CD14-positive monocyte (primary cell): ENCODE measurements around the gene PCP4. TPM values are rescaled to one million over a fixed set of nuclear protein-coding genes. Genes with fewer than 3 reads are reported as not detected.

Source experiments
- DNase-seq, 3 donors: peaks; one replicate each; pipeline ENCODE4 v3.0.0-alpha.2; 2011 to 2022
- H2AFZ ChIP-seq: 2 replicates; pipeline ENCODE4 v1.6.0; 2012; ENCODE audit warnings: mild to moderate bottlenecking, low read depth, low read length, inconsistent platforms; ENCODE audit not compliant: insufficient read depth, poor library complexity, severe bottlenecking
- H3K27ac ChIP-seq, 2 donors: 1 replicate in 1 of 2; 2 replicates in 1 of 2; pipeline ENCODE4 v1.5.1; 2012 to 2013; ENCODE audit warnings: low read length in 2 of 2, control low read depth in 1 of 2, inconsistent platforms in 1 of 2, low read depth in 1 of 2, mild to moderate bottlenecking in 1 of 2
- H3K27me3 ChIP-seq, 2 donors: one replicate each; pipeline versions ENCODE4 v1.6.0 to v1.6.1; 2011 to 2013; ENCODE audit warnings: low read length in 2 of 2; ENCODE audit not compliant: control insufficient read depth in 2 of 2, insufficient read depth in 2 of 2
- H3K36me3 ChIP-seq, 2 donors: replicated peaks in 1 of 2; 1 replicate in 1 of 2; 2 replicates in 1 of 2; pipeline versions ENCODE4 v1.5.1 to v1.6.1; 2012 to 2013; ENCODE audit warnings: low read length in 2 of 2, control low read depth in 1 of 2, inconsistent platforms in 1 of 2, mild to moderate bottlenecking in 1 of 2; ENCODE audit not compliant: insufficient read depth in 2 of 2, control insufficient read depth in 1 of 2
- H3K4me1 ChIP-seq, 2 donors: 1 replicate in 1 of 2; 2 replicates in 1 of 2; pipeline versions ENCODE4 v1.5.1 to v1.6.1; 2012 to 2013; ENCODE audit warnings: low read length in 2 of 2, control low read depth in 1 of 2, inconsistent platforms in 1 of 2, mild to moderate bottlenecking in 1 of 2, moderate library complexity in 1 of 2; ENCODE audit not compliant: insufficient read depth in 2 of 2, control insufficient read depth in 1 of 2
- H3K4me2 ChIP-seq: replicated peaks from 2 replicates; pipeline ENCODE3; 2012; ENCODE audit warnings: low read length, moderate library complexity, mild to moderate bottlenecking; ENCODE audit not compliant: poor library complexity, severe bottlenecking; ENCODE audit errors: extremely low read depth
- H3K4me3 ChIP-seq, 3 experiments: fragments of 200-600 bp in 1 of 3; sonication (generic) in 1 of 3; replicated peaks in 1 of 3; 1 replicate in 2 of 3; 2 replicates in 1 of 3; pipeline ENCODE4 v1.5.1; 2011 to 2013; ENCODE audit warnings: low read length in 3 of 3, mild to moderate bottlenecking in 3 of 3, control low read depth in 2 of 3, low read depth in 2 of 3, inconsistent platforms in 1 of 3, moderate library complexity in 1 of 3
- H3K79me2 ChIP-seq: 2 replicates; pipeline ENCODE4 v1.6.0; 2012; ENCODE audit warnings: mild to moderate bottlenecking, control low read depth, inconsistent platforms, low read length, moderate library complexity; ENCODE audit not compliant: insufficient read depth
- H3K9ac ChIP-seq: 2 replicates; pipeline ENCODE4 v1.6.0; 2017; ENCODE audit warnings: low read length, mild to moderate bottlenecking; ENCODE audit not compliant: insufficient read depth, poor library complexity, severe bottlenecking
- H3K9me3 ChIP-seq, 2 donors: replicated peaks in 1 of 2; 1 replicate in 1 of 2; 2 replicates in 1 of 2; pipeline versions ENCODE4 v1.5.1 to v1.6.1; 2012 to 2013; ENCODE audit warnings: low read length in 2 of 2, control low read depth in 1 of 2; ENCODE audit not compliant: control insufficient read depth in 1 of 2, insufficient read depth in 1 of 2
- H4K20me1 ChIP-seq: 2 replicates; pipeline ENCODE4 v1.6.0; 2012; ENCODE audit warnings: mild to moderate bottlenecking, low read length, control low read depth, moderate library complexity; ENCODE audit not compliant: insufficient read depth
- H3K27ac Mint-ChIP-seq, 7 donors: one replicate each; pipeline ENCODE4 v1.8.0; 2020; ENCODE audit warnings: mild to moderate bottlenecking in 7 of 7, mixed read lengths in 7 of 7, moderate library complexity in 6 of 7, inconsistent platforms in 2 of 7
- H3K27me3 Mint-ChIP-seq, 3 donors: one replicate each; pipeline ENCODE4 v1.8.0; 2021 to 2022; ENCODE audit warnings: low read depth in 3 of 3, mild to moderate bottlenecking in 3 of 3, mixed read lengths in 3 of 3, moderate library complexity in 3 of 3, inconsistent platforms in 1 of 3
- H3K36me3 Mint-ChIP-seq, 2 donors: one replicate each; pipeline ENCODE4 v1.8.0; 2020; ENCODE audit warnings: mixed read lengths in 2 of 2, inconsistent platforms in 1 of 2, mild to moderate bottlenecking in 1 of 2
- H3K4me1 Mint-ChIP-seq: one replicate; pipeline ENCODE4 v1.8.0; 2020; ENCODE audit warnings: mild to moderate bottlenecking, mixed read lengths
- H3K4me3 Mint-ChIP-seq, 2 donors: one replicate each; pipeline ENCODE4 v1.8.0; 2020; ENCODE audit warnings: mild to moderate bottlenecking in 2 of 2, mixed read lengths in 2 of 2, moderate library complexity in 1 of 2
- H3K9me3 Mint-ChIP-seq, 7 donors: one replicate each; pipeline ENCODE4 v1.8.0; 2020 to 2022; ENCODE audit warnings: mixed read lengths in 7 of 7, mild to moderate bottlenecking in 6 of 7, moderate library complexity in 6 of 7, inconsistent platforms in 2 of 7
- WGBS: methylation state at CpG from one replicate; pipeline ENCODE4 v1.1.5; 2013; ENCODE audit warnings: missing lambda C conversion rate; ENCODE audit not compliant: insufficient coverage; 5-methylcytosine and 5-hydroxymethylcytosine counted together
- intact Hi-C, 2 donors: fragments of 100-400 bp; cut with micrococcal nuclease; formaldehyde crosslinking; loops; one replicate each; pipeline versions ENCODE4 v1.15.0 to v1.15.1; 2023
- polyA plus RNA-seq, 3 donors: library from polyadenylated mRNA; depleted of rRNA in 1 of 3; unstranded in 2 of 3; stranded (reverse) in 1 of 3; fragments of 300-500 nt in 2 of 3; fragments of >200 nt in 1 of 3; fragmentation: Illumina TruSeq in 2 of 3; gene quantifications; 1 replicate in 2 of 3; 2 replicates in 1 of 3; pipeline ENCODE4 v1.2.3, GENCODE V29; 2012 to 2021
- TF ChIP-seq, protein P1 (sequence below): fragments of 200-600 bp; IDR thresholded peaks from one replicate; pipeline ENCODE4 v1.8.0; 2022; ENCODE audit warnings: antibody characterized with exemption, mild to moderate bottlenecking

Gene PCP4
- polyA plus RNA-seq, 3 donors = not detected

DNA sequence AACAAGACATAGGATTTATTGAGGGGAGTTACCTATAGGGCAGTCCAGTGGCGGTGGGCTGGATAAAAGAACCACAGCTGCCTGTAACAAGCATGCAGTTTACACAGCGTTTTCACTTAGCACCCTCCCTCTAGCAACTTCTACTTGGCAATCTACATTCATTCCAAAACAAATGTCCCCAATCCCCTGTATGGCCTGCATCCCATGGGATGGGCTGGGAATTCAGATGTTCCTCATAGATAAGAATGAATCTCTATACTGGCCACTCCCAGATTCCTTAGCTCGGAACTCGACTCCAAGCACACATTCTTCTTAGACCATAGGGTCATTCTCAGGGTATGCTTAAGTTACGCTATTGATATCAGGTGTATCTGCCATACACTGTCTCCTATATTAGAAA is 33.3 kb downstream of the PCP4 start:
- Histone ChIP-seq H3K79me2 (no peaks in the 10 kb centered on the region), H4K20me1 (no peaks in the 10 kb centered on the region), H3K4me1 (no peaks in the 10 kb centered on the region), H3K4me2 (no peak overlapping the region), H3K9me3 (no peaks in the 10 kb centered on the region), H3K36me3 (no peaks in the 10 kb centered on the region), H2AFZ (no peak overlapping the region), H3K27ac (no peak overlapping the region), H3K27me3 (no peaks in the 10 kb centered on the region), H3K9ac (no peak overlapping the region), H3K4me3 (no peak overlapping the region)
- no peak for DNase-seq
- Mint-ChIP-seq H3K9me3 (peaks cover 0 to 2% (median 0%) of the 10 kb centered on the region in 7 donors), H3K27ac (no peak overlapping the region), H3K27me3 (peaks cover 0 to 3% (median 2%) of the 10 kb centered on the region in 3 donors), H3K4me1 (no peaks in the 10 kb centered on the region), H3K36me3 (no peaks in the 10 kb centered on the region), H3K4me3 (no peak overlapping the region)
- WGBS = 100% methylated on average over 1 of the region's 5 CpGs
- TF ChIP-seq, protein P1, sequence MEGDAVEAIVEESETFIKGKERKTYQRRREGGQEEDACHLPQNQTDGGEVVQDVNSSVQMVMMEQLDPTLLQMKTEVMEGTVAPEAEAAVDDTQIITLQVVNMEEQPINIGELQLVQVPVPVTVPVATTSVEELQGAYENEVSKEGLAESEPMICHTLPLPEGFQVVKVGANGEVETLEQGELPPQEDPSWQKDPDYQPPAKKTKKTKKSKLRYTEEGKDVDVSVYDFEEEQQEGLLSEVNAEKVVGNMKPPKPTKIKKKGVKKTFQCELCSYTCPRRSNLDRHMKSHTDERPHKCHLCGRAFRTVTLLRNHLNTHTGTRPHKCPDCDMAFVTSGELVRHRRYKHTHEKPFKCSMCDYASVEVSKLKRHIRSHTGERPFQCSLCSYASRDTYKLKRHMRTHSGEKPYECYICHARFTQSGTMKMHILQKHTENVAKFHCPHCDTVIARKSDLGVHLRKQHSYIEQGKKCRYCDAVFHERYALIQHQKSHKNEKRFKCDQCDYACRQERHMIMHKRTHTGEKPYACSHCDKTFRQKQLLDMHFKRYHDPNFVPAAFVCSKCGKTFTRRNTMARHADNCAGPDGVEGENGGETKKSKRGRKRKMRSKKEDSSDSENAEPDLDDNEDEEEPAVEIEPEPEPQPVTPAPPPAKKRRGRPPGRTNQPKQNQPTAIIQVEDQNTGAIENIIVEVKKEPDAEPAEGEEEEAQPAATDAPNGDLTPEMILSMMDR = no peak
- intact Hi-C loops = no loop called here

DNA sequence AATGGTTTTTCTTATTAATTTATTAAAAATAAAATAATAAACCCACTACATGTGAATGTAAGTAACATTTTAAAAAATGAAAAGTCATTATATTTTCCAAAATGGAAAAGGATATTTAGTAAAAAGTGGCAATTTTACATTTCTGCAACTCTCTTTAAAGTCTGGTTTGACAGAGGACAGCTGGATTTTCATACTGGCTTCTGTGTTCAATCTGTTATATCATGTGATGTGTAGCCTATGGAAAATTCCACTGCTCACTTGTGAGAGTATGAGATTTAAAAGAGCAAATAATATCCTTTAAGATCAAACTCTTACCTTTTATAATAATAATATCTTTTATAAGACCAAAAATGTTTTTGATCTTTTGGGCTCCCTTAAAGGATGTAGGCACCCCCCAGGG is 33.7 kb downstream of the PCP4 start:
- no peaks in the 10 kb centered on the region for H3K36me3 Mint-ChIP-seq
- TF ChIP-seq, protein P1 = no peak
- no peak overlapping the region for H3K4me3 Mint-ChIP-seq

More for the DNA sequence above, 33.7 kb downstream of the PCP4 start:
- no peaks in the 10 kb centered on the region for H3K79me2 ChIP-seq
- no peak overlapping the region for H3K4me2 ChIP-seq
- no peak overlapping the region for H2AFZ ChIP-seq
- H3K36me3 ChIP-seq = no peaks in the 10 kb centered on the region
- no peaks in the 10 kb centered on the region for H4K20me1 ChIP-seq
- H3K4me1 Mint-ChIP-seq = no peaks in the 10 kb centered on the region
- intact Hi-C loops = no loop called here
- no peaks in the 10 kb centered on the region for H3K4me1 ChIP-seq
- no peak overlapping the region for H3K9ac ChIP-seq
- peaks cover 0 to 4% (median 3%) of the 10 kb centered on the region in 3 donors for H3K27me3 Mint-ChIP-seq
- DNase-seq = no peak
- no peaks in the 10 kb centered on the region for H3K27me3 ChIP-seq
- no peak overlapping the region for H3K27ac ChIP-seq
- H3K4me3 ChIP-seq = no peak overlapping the region
- no peaks in the 10 kb centered on the region for H3K9me3 ChIP-seq
- no peak overlapping the region for H3K27ac Mint-ChIP-seq
- peaks cover 0 to 2% (median 0%) of the 10 kb centered on the region in 7 donors for H3K9me3 Mint-ChIP-seq
